VCaP (cell line): ENCODE measurements around the gene DHX8.

Experiments
- H3K27ac ChIP-seq: fragments of 450-650 bp; 2 replicates; pipeline ENCODE4 v1.5.1; 2017
- TF ChIP-seq, protein P1 (sequence below): fragments of 450-650 bp; conservative IDR thresholded peaks from 2 replicates; pipeline ENCODE4 v1.5.1; 2017; ENCODE audit warnings: mild to moderate bottlenecking, moderate library complexity

Gene DHX8

DNA sequence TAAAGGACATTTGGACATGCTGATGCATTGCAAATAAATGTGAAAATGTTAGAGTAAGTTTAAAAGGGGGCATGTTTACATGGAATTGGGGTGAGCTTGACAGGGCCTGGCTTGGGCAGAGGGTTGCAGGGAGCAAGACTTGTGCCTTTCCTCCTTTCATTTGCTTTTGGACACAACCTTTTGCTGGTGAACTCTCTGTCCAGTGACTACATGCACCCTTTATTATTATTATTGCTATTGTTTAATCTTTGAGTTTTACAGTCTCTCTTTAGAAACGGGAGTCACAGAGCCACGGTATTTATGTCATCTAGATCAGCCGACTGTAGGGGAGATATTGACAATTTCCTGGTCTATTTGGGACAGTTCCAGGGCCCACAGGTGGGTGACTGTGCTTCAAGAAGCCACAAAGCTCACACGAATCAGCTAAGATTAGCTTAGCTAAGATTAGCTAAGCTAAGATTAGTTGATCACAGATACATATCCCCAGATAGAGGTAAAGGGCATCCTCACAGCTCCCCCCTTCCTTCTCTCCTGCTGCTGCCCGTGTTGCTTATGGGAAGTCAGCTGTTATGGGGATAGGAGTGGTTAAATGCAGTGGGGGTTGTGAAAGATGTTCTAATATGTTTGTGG, 91.2 kb downstream of the DHX8 start:
- TF ChIP-seq, protein P1, sequence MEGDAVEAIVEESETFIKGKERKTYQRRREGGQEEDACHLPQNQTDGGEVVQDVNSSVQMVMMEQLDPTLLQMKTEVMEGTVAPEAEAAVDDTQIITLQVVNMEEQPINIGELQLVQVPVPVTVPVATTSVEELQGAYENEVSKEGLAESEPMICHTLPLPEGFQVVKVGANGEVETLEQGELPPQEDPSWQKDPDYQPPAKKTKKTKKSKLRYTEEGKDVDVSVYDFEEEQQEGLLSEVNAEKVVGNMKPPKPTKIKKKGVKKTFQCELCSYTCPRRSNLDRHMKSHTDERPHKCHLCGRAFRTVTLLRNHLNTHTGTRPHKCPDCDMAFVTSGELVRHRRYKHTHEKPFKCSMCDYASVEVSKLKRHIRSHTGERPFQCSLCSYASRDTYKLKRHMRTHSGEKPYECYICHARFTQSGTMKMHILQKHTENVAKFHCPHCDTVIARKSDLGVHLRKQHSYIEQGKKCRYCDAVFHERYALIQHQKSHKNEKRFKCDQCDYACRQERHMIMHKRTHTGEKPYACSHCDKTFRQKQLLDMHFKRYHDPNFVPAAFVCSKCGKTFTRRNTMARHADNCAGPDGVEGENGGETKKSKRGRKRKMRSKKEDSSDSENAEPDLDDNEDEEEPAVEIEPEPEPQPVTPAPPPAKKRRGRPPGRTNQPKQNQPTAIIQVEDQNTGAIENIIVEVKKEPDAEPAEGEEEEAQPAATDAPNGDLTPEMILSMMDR = no peak
- no peak overlapping the region for H3K27ac ChIP-seq
